SK-N-SH (cell line): ENCODE data around the gene RNF215. TPM values are rescaled to one million over a fixed set of nuclear protein-coding genes. Genes with fewer than 3 reads are reported as not detected.

ENCODE experiments used
- CTCF ChIA-PET: fragments of 300-600, 350-600 bp; formaldehyde crosslinking; extraction: SDS; loops from one replicate; lab custom pipeline; 2021; lab: Yijun Ruan, JAX
- POLR2A ChIA-PET: fragments of 350-600 bp; sonication (Branson Sonifier 250); formaldehyde crosslinking; extraction: SDS; loops from one replicate; lab custom pipeline; 2020; ENCODE audit warnings: antibody characterized with exemption, inconsistent platforms; lab: Yijun Ruan, JAX
- DNase-seq: peaks from one replicate; pipeline ENCODE4 v3.0.0; 2012
- H2AFZ ChIP-seq: fragments of 200-600 bp; sonication (generic); 2 replicates; pipeline ENCODE4 v1.8.1; 2016; ENCODE audit warnings: antibody characterized with exemption, mild to moderate bottlenecking, low read depth
- H3F3A ChIP-seq: fragments of 200-600 bp; sonication (generic); replicated peaks from 2 replicates; pipeline ENCODE3; 2016; ENCODE audit warnings: antibody characterized with exemption, mild to moderate bottlenecking; ENCODE audit not compliant: insufficient read depth
- H3K27ac ChIP-seq, 2 experiments: fragments of 200-500 bp in 1 of 2; fragments of 200-600 bp in 1 of 2; sonication (Bioruptor generic) in 1 of 2; sonication (generic), shearing (Covaris generic) in 1 of 2; 2 replicates each; pipeline versions ENCODE4 v1.5.1 to v1.6.1; 2014 to 2016; ENCODE audit warnings: low read depth in 2 of 2, inconsistent platforms in 1 of 2, low read length in 1 of 2, mild to moderate bottlenecking in 1 of 2, mixed read lengths in 1 of 2
- H3K27me3 ChIP-seq: fragments of 200-600 bp; sonication (generic), shearing (Covaris generic); 2 replicates; pipeline ENCODE4 v1.6.1; 2016; ENCODE audit warnings: mixed run types; ENCODE audit not compliant: insufficient read depth
- H3K36me3 ChIP-seq, 2 experiments: fragments of 200-500 bp in 1 of 2; fragments of 200-600 bp in 1 of 2; sonication (Bioruptor generic) in 1 of 2; sonication (generic) in 1 of 2; replicated peaks in 1 of 2; 2 replicates each; pipeline versions ENCODE3 to v1.5.1; 2014 to 2016; ENCODE audit warnings: low read length in 1 of 2, mild to moderate bottlenecking in 1 of 2; ENCODE audit not compliant: insufficient read depth in 2 of 2, control insufficient read depth in 1 of 2
- H3K4me1 ChIP-seq, 2 experiments: fragments of 200-500 bp in 1 of 2; fragments of 200-600 bp in 1 of 2; sonication (Bioruptor generic) in 1 of 2; sonication (generic), shearing (Covaris generic) in 1 of 2; 2 replicates each; pipeline versions ENCODE4 v1.5.1 to v1.6.1; 2014 to 2016; ENCODE audit warnings: low read depth in 1 of 2, low read length in 1 of 2, mixed run types in 1 of 2; ENCODE audit not compliant: insufficient read depth in 2 of 2, control insufficient read depth in 1 of 2
- H3K4me2 ChIP-seq: fragments of 200-600 bp; sonication (generic), shearing (Covaris generic); 2 replicates; pipeline ENCODE4 v1.6.1; 2017; ENCODE audit warnings: mixed run types
- H3K4me3 ChIP-seq, 2 experiments: fragments of 200-500 bp in 1 of 2; fragments of 200-600 bp in 1 of 2; sonication (Bioruptor generic) in 1 of 2; sonication (generic), shearing (Covaris generic) in 1 of 2; 2 replicates each; pipeline versions ENCODE4 v1.5.1 to v1.8.1; 2014 to 2016; ENCODE audit warnings: low read depth in 2 of 2, inconsistent platforms in 1 of 2, low read length in 1 of 2, mild to moderate bottlenecking in 1 of 2, mixed read lengths in 1 of 2, moderate library complexity in 1 of 2
- H3K79me2 ChIP-seq: fragments of 200-600 bp; sonication (generic); 2 replicates; pipeline ENCODE4 v1.8.1; 2017; ENCODE audit warnings: mild to moderate bottlenecking; ENCODE audit not compliant: insufficient read depth
- H3K9ac ChIP-seq: fragments of 200-600 bp; sonication (generic); 2 replicates; pipeline ENCODE4 v1.6.1; 2017; ENCODE audit warnings: mixed run types
- H3K9me2 ChIP-seq: fragments of 200-600 bp; sonication (generic); 2 replicates; pipeline ENCODE4 v1.6.1; 2017; ENCODE audit warnings: mixed run types
- H3K9me3 ChIP-seq: fragments of 200-600 bp; sonication (generic); 2 replicates; pipeline ENCODE4 v1.6.1; 2017; ENCODE audit warnings: mixed run types, mild to moderate bottlenecking, moderate library complexity
- H4K20me1 ChIP-seq: fragments of 200-600 bp; sonication (generic); 2 replicates; pipeline ENCODE4 v1.6.1; 2017; ENCODE audit warnings: mild to moderate bottlenecking, mixed run types; ENCODE audit not compliant: insufficient read depth
- CHD2 ChIP-seq: fragments of 150-350 bp; IDR thresholded peaks from 2 replicates; pipeline ENCODE4 v1.6.1; 2018; ENCODE audit warnings: low read length; ENCODE audit not compliant: partially characterized antibody
- ELF1 ChIP-seq: IDR thresholded peaks from 2 replicates; pipeline ENCODE4 v1.4.0; 2012
- EZH2phosphoT487 ChIP-seq: fragments of 200-600 bp; sonication (generic); IDR thresholded peaks from 2 replicates; pipeline ENCODE4 v1.6.1; 2017; ENCODE audit warnings: low read depth, mixed run types, mild to moderate bottlenecking, antibody characterized with exemption, moderate library complexity, borderline replicate concordance
- FOSL2 ChIP-seq: IDR thresholded peaks from 2 replicates; pipeline ENCODE4 v1.4.0; 2012; ENCODE audit warnings: low read depth, mild to moderate bottlenecking, moderate library complexity, borderline replicate concordance
- FOXJ3 ChIP-seq: sonication (generic); formaldehyde crosslinking; IDR thresholded peaks from 2 replicates; pipeline ENCODE4 v1.5.1; 2020; ENCODE audit warnings: mild to moderate bottlenecking, missing genetic modification reagents
- GABPA ChIP-seq: IDR thresholded peaks from 2 replicates; pipeline ENCODE4 v1.4.0; 2012; ENCODE audit warnings: low read depth, mild to moderate bottlenecking
- GATA2 ChIP-seq: sonication (generic); formaldehyde crosslinking; IDR thresholded peaks from 2 replicates; pipeline ENCODE4 v1.5.0; 2020; ENCODE audit warnings: mild to moderate bottlenecking, missing genetic modification reagents
- JUND ChIP-seq: IDR thresholded peaks from 2 replicates; pipeline ENCODE4 v1.4.0; 2012
- MEF2A ChIP-seq: IDR thresholded peaks from 2 replicates; pipeline ENCODE4 v1.4.0; 2012; ENCODE audit warnings: low read depth, borderline replicate concordance
- MXI1 ChIP-seq: IDR thresholded peaks from 2 replicates; pipeline ENCODE4 v1.6.1; 2012; ENCODE audit warnings: mild to moderate bottlenecking, low read depth, low read length, improper control_type of control experiment
- NFIC ChIP-seq: IDR thresholded peaks from 2 replicates; pipeline ENCODE4 v1.4.0; 2012; ENCODE audit warnings: borderline replicate concordance
- NRF1 ChIP-seq: IDR thresholded peaks from 2 replicates; pipeline ENCODE4 v1.6.1; 2012; ENCODE audit warnings: low read depth, mild to moderate bottlenecking, low read length
- POLR2AphosphoS5 ChIP-seq: IDR thresholded peaks from 2 replicates; pipeline ENCODE4 v1.6.1; 2012; ENCODE audit warnings: low read depth, low read length
- RAD21 ChIP-seq: IDR thresholded peaks from 2 replicates; pipeline ENCODE4 v1.6.1; 2012; ENCODE audit warnings: mild to moderate bottlenecking, low read length
- RCOR1 ChIP-seq: fragments of 150-350 bp; IDR thresholded peaks from 2 replicates; pipeline ENCODE4 v1.6.1; 2017; ENCODE audit warnings: antibody characterized with exemption, low read length
- RFX5 ChIP-seq: IDR thresholded peaks from 2 replicates; pipeline ENCODE4 v1.6.1; 2012; ENCODE audit warnings: mild to moderate bottlenecking, improper control_type of control experiment, low read length
- RXRA ChIP-seq: IDR thresholded peaks from 2 replicates; pipeline ENCODE4 v1.4.0; 2012; ENCODE audit warnings: low read depth, mild to moderate bottlenecking, borderline replicate concordance
- SIN3A ChIP-seq: IDR thresholded peaks from 2 replicates; pipeline ENCODE4 v1.6.1; 2012; ENCODE audit warnings: low read depth, mild to moderate bottlenecking, low read length, moderate library complexity, borderline replicate concordance
- SMC3 ChIP-seq: IDR thresholded peaks from 2 replicates; pipeline ENCODE4 v1.6.1; 2012; ENCODE audit warnings: low read depth, low read length, improper control_type of control experiment
- TAF1 ChIP-seq: IDR thresholded peaks from 2 replicates; pipeline ENCODE4 v1.6.1; 2012; ENCODE audit warnings: low read depth, mild to moderate bottlenecking, low read length, moderate library complexity, borderline replicate concordance
- TCF12 ChIP-seq: IDR thresholded peaks from 2 replicates; pipeline ENCODE4 v1.4.0; 2012
- TEAD4 ChIP-seq: IDR thresholded peaks from 2 replicates; pipeline ENCODE4 v1.4.0; 2012; ENCODE audit warnings: mild to moderate bottlenecking, borderline replicate concordance; ENCODE audit not compliant: insufficient read depth
- YY1 ChIP-seq: IDR thresholded peaks from 2 replicates; pipeline ENCODE4 v1.4.0; 2012; ENCODE audit warnings: low read depth, mild to moderate bottlenecking
- WGBS: methylation state at CpG from one replicate; pipeline ENCODE4 v1.1.6; 2017; ENCODE audit warnings: low lambda C conversion rate; 5-methylcytosine and 5-hydroxymethylcytosine counted together
- polyA plus RNA-seq, 3 experiments: library from polyadenylated mRNA; depleted of rRNA; stranded (reverse); fragments of >200 nt; gene quantifications; 2 replicates each; pipeline ENCODE4 v1.2.3, GENCODE V29; 2012
- TF ChIP-seq, protein P1 (sequence below): IDR thresholded peaks from 2 replicates; pipeline ENCODE4 v1.4.0; 2012; ENCODE audit warnings: low read depth
- TF ChIP-seq, protein P2 (sequence below): IDR thresholded peaks from 2 replicates; pipeline ENCODE4 v1.4.0; 2012; ENCODE audit warnings: low read depth, borderline replicate concordance
- TF ChIP-seq, protein P3 (sequence below): IDR thresholded peaks from 2 replicates; pipeline ENCODE4; 2012
- TF ChIP-seq, protein P4 (sequence below): fragments of 200-600 bp; sonication (generic); IDR thresholded peaks from 2 replicates; pipeline ENCODE4 v1.6.1; 2017; ENCODE audit warnings: antibody characterized with exemption, mild to moderate bottlenecking, moderate library complexity
- TF ChIP-seq, protein P5 (sequence below): IDR thresholded peaks from 2 replicates; pipeline ENCODE4 v1.4.0; 2012; ENCODE audit warnings: low read depth, borderline replicate concordance

The RNF215 gene
- polyA plus RNA-seq, 1 of the 3 experiments (the other 2 are of a cell fraction), result 28.6 TPM

GRCh38 chr22:30390974-30391691 is 3.9 kb upstream of the RNF215 start:
- DNase-seq, result peak; percentile 80
- no peak overlapping the region for H3K9ac ChIP-seq
- H3K4me1 ChIP-seq, result peaks cover 3 to 8% of the 10 kb centered on the region in 2 experiments; a peak in 3 of 4 replicates
- ChIA-PET CTCF (interaction anchor here (0.6 to 15.4 kb wide), 19 partner anchors 11 to 283 kb away, joined by 3 to 228 read pairs (median 4); partner anchors contain the start of gene CASTOR1), POLR2A (no interaction called here)
- H3K79me2 ChIP-seq, result peaks cover 6% of the 10 kb centered on the region; the same call in 1 of the 2 replicates
- H3K9me2 ChIP-seq, result no peaks in the 10 kb centered on the region
- no peaks in the 10 kb centered on the region for H3F3A ChIP-seq
- no peaks in the 10 kb centered on the region for H3K27me3 ChIP-seq
- no peaks in the 10 kb centered on the region for H3K36me3 ChIP-seq
- H4K20me1 ChIP-seq, result no peaks in the 10 kb centered on the region
- 75% methylated on average over 3 of the region's 5 CpGs for WGBS
- H3K4me2 ChIP-seq, result no peak overlapping the region
- no peaks in the 10 kb centered on the region for H3K9me3 ChIP-seq
- H3K4me3 ChIP-seq, result no peak overlapping the region
- no peak overlapping the region for H2AFZ ChIP-seq
- no peak overlapping the region for H3K27ac ChIP-seq
- TF ChIP-seq GABPA (no peak), JUND (no peak), FOXJ3 (CRISPR knock-in tag) (no peak), SMC3 (peak; percentile 74), MXI1 (no peak), RFX5 (no peak), RAD21 (peak; percentile 80), FOSL2 (no peak), GATA2 (CRISPR knock-in tag) (no peak), EZH2phosphoT487 (no peak), MEF2A (no peak), SIN3A (no peak), RXRA (no peak), POLR2AphosphoS5 (no peak), YY1 (no peak), TCF12 (no peak), CHD2 (no peak), NRF1 (no peak), TAF1 (no peak), ELF1 (no peak), TEAD4 (no peak), NFIC (no peak), RCOR1 (0 out of 2 replicates have a peak, but pooled peaks have one; percentile 5)
- TF ChIP-seq, protein P1, sequence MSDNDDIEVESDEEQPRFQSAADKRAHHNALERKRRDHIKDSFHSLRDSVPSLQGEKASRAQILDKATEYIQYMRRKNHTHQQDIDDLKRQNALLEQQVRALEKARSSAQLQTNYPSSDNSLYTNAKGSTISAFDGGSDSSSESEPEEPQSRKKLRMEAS, result peak; percentile 35; the same call in 1 of the 2 replicates
- TF ChIP-seq, protein P2, sequence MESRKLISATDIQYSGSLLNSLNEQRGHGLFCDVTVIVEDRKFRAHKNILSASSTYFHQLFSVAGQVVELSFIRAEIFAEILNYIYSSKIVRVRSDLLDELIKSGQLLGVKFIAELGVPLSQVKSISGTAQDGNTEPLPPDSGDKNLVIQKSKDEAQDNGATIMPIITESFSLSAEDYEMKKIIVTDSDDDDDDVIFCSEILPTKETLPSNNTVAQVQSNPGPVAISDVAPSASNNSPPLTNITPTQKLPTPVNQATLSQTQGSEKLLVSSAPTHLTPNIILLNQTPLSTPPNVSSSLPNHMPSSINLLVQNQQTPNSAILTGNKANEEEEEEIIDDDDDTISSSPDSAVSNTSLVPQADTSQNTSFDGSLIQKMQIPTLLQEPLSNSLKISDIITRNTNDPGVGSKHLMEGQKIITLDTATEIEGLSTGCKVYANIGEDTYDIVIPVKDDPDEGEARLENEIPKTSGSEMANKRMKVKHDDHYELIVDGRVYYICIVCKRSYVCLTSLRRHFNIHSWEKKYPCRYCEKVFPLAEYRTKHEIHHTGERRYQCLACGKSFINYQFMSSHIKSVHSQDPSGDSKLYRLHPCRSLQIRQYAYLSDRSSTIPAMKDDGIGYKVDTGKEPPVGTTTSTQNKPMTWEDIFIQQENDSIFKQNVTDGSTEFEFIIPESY, result no peak
- TF ChIP-seq, protein P3, sequence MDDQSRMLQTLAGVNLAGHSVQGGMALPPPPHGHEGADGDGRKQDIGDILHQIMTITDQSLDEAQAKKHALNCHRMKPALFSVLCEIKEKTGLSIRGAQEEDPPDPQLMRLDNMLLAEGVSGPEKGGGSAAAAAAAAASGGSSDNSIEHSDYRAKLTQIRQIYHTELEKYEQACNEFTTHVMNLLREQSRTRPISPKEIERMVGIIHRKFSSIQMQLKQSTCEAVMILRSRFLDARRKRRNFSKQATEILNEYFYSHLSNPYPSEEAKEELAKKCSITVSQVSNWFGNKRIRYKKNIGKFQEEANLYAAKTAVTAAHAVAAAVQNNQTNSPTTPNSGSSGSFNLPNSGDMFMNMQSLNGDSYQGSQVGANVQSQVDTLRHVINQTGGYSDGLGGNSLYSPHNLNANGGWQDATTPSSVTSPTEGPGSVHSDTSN, result no peak
- TF ChIP-seq, protein P4, sequence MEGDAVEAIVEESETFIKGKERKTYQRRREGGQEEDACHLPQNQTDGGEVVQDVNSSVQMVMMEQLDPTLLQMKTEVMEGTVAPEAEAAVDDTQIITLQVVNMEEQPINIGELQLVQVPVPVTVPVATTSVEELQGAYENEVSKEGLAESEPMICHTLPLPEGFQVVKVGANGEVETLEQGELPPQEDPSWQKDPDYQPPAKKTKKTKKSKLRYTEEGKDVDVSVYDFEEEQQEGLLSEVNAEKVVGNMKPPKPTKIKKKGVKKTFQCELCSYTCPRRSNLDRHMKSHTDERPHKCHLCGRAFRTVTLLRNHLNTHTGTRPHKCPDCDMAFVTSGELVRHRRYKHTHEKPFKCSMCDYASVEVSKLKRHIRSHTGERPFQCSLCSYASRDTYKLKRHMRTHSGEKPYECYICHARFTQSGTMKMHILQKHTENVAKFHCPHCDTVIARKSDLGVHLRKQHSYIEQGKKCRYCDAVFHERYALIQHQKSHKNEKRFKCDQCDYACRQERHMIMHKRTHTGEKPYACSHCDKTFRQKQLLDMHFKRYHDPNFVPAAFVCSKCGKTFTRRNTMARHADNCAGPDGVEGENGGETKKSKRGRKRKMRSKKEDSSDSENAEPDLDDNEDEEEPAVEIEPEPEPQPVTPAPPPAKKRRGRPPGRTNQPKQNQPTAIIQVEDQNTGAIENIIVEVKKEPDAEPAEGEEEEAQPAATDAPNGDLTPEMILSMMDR, result peak; percentile 69
- TF ChIP-seq, protein P5, sequence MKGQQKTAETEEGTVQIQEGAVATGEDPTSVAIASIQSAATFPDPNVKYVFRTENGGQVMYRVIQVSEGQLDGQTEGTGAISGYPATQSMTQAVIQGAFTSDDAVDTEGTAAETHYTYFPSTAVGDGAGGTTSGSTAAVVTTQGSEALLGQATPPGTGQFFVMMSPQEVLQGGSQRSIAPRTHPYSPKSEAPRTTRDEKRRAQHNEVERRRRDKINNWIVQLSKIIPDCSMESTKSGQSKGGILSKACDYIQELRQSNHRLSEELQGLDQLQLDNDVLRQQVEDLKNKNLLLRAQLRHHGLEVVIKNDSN, result no peak
- TF ChIP-seq, all 33 proteins: peak for 5
